Hematopoietic multipotent progenitor cell treated with erythropoietin and hydrocortisone succinate and interleukin-3 and kit ligand, for 17 days (in vitro differentiated cells): ENCODE results near the gene PDYN.
"Not testable (repeated sequence)": the region's sequence is repeated elsewhere in the genome, so short reads cannot be mapped to it uniquely, and the experiment has no call there.

Experiments
- DNase-seq: peaks from one replicate; pipeline ENCODE4 v3.0.0-alpha.2; 2015; ENCODE audit warnings: low spot score

Gene PDYN

DNA sequence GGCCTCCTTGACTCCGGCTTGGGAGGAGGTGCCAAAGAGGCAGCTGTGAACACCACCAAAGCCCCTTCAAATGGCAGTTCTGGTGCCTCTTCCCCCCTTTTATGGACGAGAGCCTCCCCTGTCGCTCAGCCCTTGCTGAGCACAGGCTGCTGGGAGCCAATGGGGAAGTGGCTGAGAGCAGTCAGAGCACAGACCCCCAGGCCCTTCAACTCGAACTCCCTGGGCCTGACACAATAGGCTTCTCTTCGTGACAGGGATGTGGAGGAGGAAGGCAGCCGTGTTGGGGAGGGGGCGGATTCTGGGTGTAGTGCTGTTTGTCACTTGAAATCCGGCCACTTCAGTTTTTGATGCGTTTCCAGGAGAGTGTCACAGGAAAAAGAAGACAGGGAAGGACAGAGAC, at the start of gene PDYN:
PDYN (minus strand) TSS at position 73 of the 400 bp plus-strand sequence. CDS start 10,974 bp downstream, outside the sequence.
- DNase-seq: no peak

GRCh38 chr20:2042400-2042799, 48.5 kb upstream of the PDYN start:
- no peak for DNase-seq

GRCh38 chr20:2038161-2038560, 44.3 kb upstream of the PDYN start:
- no peak for DNase-seq

GRCh38 chr20:2037296-2037914, 43.5 kb upstream of the PDYN start:
- no peak for DNase-seq

DNA sequence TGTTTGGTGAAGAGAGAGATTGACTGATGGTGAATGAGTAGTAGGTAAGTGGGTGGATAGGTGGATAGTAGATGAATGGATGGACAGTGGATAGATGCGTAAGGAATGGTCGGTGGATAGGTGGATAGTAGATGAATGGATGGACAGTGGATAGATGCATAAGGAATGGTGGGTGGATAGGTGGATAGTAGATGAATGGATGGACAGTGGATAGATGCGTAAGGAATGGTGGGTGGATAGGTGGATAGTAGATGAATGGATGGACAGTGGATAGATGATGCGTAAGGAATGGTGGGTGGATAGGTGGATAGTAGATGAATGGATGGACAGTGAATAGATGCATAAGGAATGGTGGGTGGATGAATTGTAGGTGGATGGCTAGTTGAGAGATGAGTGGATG, 42.5 kb upstream of the PDYN start:
- not testable (repeated sequence) for DNase-seq

DNA sequence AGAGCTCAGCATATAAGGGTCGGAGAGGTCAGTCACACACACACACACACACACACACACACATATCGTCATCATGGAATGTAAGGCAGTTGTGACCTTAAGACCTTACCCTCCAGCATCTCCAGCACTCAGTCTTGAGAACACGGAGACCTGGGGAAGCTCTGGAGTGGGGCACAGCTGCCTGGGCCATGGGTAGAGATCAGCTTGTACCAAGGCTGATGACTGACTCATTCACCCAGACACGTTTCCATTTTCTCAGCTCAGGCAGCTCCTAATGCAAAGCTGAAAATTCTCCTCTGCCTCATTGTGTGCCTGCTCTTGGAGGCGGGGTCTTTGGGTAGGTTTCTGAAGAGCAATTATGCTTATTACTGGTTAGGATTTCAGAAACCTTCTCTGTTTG, 38.3 kb upstream of the PDYN start:
- no peak for DNase-seq

DNA sequence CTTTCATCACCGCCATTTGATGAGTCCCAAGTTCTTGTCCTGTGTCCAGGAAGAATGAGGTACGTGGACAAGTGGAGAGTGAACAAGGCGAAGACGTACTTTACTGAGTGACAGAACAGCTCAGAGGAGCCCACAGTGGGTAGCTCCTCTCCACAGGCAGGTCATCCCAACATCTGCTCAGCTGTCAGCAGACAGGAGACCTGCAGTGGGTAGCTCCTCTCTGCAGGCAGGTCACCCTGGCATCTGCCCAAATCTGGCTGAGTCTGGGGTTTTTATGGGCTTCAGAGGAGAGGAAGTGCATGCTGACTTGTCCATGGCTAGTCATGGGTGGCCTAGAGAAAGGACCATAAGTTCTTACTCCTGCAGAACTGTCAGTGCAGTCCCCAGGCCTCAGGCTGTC, 32.7 kb upstream of the PDYN start:
- no peak for DNase-seq

DNA sequence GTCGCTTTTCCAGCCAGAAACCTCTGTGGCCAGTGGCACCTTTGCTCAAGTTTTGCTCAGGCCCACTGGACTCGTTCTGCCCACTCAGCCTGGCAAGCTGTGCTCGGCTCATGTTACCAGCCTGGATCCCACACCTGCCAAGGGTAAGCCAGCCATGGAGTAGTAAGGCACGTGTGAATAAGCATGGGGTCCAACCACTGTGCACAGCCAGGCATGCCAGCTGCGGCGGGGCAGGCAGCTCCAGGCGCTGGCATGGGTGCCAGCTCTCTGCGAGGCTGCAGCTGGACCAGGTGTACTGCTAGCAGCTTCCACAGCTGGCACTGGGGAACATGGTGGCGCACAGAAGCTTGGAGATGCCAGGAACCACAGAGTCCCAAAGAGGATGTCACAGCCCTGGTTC, 32.1 kb upstream of the PDYN start:
- DNase-seq: no peak

DNA sequence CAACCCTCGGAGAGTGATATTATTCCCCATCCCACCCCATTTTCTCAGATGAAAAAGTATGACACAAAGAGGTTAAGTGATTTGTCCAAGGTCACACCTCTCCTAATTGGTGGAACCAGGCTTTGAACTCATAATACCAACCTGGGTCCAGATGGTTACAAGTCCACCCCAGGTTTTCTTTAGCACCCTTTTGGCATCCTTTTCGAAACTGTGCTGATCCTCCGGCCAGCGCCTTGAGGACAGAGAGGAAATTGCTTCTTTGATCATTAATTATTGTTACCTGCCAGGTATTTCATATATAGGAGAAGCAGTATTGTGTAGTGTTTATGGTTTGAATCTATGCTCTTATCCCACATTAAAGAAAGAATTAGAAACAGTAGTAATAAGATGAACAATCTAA, 29.3 kb upstream of the PDYN start:
- no peak for DNase-seq

DNA sequence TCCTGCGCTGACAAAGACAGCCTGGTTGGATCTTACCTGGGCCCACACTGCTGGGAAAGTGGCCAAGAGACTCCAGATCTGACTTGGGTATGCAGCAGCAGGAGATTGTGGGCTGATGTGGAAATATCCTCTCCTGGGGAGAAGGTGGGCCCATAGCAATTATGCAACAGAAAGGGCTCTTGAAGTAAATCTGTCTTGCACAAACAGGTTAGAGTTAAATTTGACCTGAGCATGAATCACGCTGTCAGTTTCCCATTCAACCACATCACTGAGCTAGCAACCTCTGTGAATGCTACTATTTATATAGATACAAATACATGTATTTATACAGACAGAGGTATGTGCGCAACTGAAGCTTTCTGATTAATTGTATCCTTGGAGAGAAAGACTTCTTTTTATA, 28.3 kb upstream of the PDYN start:
- no peak for DNase-seq

DNA sequence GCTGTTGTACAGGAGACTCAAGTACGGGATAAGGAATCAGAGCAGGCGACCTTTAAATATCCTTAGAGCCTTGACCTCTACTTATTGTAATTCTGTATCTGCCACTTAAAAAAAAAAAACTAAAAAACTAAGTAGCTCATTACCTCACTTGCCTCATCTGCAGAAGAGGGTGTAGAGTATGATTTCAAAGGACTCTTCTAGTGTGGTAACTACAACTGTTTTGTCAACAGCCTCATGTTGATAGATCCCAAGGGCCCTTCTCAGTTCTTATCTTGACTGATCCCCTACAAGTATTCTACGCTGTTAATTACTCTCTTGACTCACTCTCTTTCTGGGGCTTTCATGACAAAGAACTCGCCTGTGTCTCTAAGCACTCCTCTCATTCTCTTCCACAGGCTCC, 16.7 kb upstream of the PDYN start:
- DNase-seq: no peak

DNA sequence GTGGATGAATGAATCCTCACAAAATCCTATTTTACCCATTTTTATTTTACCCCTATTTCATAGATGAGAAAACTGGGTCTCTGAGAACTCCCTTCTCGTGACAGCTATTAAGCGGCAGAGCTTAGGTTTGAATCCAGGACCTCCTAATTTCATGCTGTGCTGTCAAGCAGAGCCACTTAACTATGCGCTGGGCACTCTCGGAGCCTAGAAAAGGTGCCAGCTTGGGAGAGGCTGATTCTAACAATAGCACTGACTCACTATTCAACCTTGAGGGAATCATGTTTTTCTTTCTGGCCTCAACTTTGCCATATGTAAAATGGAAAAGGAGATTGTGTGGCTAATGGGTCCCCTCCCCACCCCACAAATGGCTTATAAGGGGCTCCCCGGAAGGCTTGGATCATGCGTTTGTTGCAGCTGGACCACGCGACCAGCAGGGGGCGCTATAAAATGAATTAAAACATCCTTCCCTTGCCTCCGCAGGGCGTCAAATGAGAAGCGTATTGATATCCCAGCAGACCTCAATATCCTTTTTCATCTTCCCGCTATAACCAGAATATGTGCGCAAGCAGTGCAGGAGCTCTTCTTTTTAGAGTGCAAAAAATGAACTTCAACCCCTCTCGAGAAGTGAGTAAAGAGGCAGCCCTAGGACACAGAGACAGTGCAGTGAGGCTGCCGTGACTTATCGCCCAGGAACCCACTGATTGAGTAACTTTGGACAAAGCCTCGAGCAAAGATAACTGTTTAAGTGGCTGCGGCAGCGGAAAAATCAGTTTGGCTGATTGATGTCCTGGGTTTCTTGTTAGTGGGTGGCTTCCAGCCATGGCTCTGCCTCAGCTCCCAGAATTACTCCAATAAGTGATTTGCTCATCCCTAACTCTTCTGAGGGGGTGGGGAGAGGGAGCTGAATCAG, 12.8 kb upstream of the PDYN start:
- peak; percentile 58 for DNase-seq

GRCh38 chr20:2005831-2006426, 12.1 kb upstream of the PDYN start:
- DNase-seq: peak; percentile 6

GRCh38 chr20:2005359-2005758, 11.5 kb upstream of the PDYN start:
- DNase-seq: no peak

DNA sequence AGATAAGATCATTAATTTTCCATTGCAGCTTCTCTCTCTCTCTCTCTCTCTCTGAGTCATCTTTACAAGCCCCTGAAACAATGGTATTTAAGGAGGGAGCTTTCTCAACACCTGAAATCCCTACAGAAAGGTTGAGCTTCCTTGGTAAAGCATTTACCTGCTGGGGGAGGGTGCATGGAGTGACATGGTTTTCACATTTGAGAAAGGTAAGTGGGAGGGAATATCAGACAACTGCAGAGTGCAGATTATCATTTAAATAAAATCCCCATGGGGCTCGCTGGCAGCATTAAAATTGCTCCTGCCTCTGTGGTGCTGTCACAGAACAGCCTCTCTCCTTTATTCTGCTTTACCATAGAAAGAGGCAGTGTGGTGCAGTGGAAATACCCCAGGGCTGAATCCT, 10.3 kb upstream of the PDYN start:
- no peak for DNase-seq

DNA sequence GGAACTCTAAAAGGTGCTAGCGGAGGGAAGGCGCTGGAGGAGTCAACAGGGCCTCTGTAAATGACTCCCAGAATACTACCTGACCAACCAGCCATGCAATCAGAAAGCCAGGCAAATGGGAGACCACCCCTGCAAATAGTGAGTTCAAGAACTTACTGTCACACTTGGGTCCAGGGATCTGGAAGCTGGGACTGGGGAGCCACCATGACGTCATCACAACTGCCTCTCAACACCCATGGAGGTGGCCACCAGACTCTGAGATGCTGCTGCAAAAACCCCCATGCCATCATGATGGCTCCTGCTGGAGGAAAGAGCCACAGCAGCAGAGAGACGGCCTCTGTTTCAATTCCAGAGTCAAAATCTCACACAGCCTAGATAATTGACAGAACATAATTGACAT, 8.5 kb upstream of the PDYN start:
- no peak for DNase-seq

- no peak for DNase-seq
Measured at GRCh38 chr20:2001119-2001518, 7.3 kb upstream of the PDYN start.

DNA sequence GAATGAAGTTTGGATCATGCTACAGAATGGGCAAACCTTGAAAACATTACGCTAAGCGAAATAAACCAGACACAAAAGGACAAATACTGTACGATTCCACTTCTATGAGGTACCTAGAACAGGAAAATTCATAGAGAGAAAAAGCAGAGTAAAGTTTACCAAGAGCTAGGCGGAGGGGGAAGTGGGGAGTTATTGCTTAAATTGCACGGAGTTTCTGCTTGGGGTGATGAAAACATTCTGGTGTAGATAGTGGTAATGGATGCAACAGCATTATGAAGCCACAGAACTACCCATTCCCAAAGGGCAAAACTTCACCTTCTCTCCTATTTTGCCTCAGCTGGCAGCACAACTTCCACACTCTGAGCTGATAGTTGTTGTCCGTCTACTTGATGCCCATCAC, 6.4 kb upstream of the PDYN start:
- no peak for DNase-seq

DNA sequence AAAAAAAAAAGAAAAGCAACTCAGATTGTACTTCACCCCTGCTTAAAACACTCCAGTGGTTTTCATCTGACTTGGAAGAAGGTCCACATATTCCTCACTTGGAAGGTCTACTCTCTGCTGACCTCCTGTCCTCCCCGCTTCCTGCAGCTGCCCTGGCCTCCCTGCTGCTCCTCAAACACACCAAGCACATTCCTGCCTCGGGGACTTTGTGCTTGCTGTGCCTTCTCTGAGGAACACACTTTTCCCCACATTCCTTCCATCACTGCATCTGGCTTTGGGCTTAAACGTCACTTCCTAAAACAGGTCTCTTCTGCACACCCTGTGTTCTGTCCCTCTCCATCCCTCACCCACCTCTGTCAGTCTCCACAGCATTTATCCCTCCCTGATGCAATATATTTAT, 4.9 kb upstream of the PDYN start:
- DNase-seq: no peak

- no peak for DNase-seq
Measured at GRCh38 chr20:1998193-1998520, 4.3 kb upstream of the PDYN start.

- no peak for DNase-seq
Measured at GRCh38 chr20:1997483-1998192, 3.8 kb upstream of the PDYN start.

- DNase-seq: no peak
Measured at GRCh38 chr20:1995531-1996310, 1.9 kb upstream of the PDYN start.
